GM13976 (cell line): ENCODE data around the gene SEL1L2.

Experiments
- DNase-seq: peaks from one replicate; pipeline ENCODE4 v3.0.0; 2012; ENCODE audit warnings: low spot score
- in situ Hi-C: fragments of 300-500 bp; cut with MboI; formaldehyde crosslinking; loops from one replicate; pipeline ENCODE4 v1.12.0; 2022; ENCODE audit warnings: low sequenced_read_pairs, mixed read lengths, inconsistent platforms; ENCODE audit not compliant: unreplicated experiment
- TF ChIP-seq, protein P1 (sequence below): IDR thresholded peaks from 2 replicates; pipeline ENCODE4 v1.5.1; 2012; ENCODE audit warnings: borderline replicate concordance, mild to moderate bottlenecking; ENCODE audit not compliant: insufficient read depth; ENCODE audit errors: extremely low read depth, missing control alignments, control extremely low read depth

Gene SEL1L2, protein sequence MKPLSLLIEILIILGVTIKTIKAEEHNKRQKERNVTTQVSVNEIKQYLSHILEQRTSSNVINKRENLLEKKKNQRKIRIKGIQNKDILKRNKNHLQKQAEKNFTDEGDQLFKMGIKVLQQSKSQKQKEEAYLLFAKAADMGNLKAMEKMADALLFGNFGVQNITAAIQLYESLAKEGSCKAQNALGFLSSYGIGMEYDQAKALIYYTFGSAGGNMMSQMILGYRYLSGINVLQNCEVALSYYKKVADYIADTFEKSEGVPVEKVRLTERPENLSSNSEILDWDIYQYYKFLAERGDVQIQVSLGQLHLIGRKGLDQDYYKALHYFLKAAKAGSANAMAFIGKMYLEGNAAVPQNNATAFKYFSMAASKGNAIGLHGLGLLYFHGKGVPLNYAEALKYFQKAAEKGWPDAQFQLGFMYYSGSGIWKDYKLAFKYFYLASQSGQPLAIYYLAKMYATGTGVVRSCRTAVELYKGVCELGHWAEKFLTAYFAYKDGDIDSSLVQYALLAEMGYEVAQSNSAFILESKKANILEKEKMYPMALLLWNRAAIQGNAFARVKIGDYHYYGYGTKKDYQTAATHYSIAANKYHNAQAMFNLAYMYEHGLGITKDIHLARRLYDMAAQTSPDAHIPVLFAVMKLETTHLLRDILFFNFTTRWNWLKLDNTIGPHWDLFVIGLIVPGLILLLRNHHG

DNA sequence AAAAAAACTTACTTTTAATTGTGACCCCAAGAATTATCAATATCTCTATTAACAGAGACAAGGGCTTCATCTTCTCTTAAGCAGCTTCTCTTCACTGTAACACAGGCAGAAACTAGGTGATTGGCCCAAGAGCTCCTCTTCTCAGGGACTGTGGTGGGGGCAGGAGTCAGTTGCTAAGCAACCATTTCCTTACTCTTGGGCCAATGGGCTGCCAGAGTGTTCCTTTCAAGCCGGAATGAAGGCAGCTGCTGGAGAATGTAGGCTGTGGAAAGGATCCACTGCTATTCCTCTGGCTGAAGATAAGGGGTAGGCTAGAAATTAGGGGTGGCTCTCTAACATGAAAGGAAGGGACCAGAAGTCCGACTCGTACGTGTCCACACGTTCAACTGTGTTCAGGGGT, at the start of gene SEL1L2:
Gene SEL1L2 (minus strand): TSS at position 150 of the 400 bp plus-strand sequence. CDS start 80 bp downstream, at position 70.
- TF ChIP-seq, protein P1, sequence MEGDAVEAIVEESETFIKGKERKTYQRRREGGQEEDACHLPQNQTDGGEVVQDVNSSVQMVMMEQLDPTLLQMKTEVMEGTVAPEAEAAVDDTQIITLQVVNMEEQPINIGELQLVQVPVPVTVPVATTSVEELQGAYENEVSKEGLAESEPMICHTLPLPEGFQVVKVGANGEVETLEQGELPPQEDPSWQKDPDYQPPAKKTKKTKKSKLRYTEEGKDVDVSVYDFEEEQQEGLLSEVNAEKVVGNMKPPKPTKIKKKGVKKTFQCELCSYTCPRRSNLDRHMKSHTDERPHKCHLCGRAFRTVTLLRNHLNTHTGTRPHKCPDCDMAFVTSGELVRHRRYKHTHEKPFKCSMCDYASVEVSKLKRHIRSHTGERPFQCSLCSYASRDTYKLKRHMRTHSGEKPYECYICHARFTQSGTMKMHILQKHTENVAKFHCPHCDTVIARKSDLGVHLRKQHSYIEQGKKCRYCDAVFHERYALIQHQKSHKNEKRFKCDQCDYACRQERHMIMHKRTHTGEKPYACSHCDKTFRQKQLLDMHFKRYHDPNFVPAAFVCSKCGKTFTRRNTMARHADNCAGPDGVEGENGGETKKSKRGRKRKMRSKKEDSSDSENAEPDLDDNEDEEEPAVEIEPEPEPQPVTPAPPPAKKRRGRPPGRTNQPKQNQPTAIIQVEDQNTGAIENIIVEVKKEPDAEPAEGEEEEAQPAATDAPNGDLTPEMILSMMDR: no peak
- no peak for DNase-seq
- in situ Hi-C loops: no loop called here

DNA sequence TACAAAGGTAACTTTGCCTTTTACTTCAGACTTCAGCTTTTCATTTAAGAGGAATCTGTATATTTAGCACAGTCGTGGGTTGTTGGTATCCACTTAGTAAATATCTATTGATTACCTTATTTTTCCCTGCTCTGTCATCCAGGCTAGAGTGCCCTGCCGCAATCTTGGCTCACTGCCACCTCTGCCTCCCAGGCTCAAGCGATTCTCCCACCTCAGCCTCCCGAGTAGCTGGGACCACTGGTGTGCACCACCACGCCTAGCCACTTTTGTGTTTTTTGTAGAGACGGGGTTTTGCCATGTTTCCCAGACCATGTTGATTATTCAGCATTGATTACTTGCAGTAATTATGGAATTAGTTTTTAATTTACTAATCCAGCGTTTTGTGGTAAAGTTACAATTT, 46.2 kb upstream of the SEL1L2 start:
- TF ChIP-seq, protein P1: no peak
- in situ Hi-C loops: no loop called here
- DNase-seq: no peak

- in situ Hi-C loops: no loop called here
Observed at GRCh38 chr20:14033310-14033709, 42.9 kb upstream of the SEL1L2 start.

GRCh38 chr20:14030991-14031390, 40.6 kb upstream of the SEL1L2 start:
- DNase-seq: no peak
- in situ Hi-C loops: no loop called here
- TF ChIP-seq, protein P1: no peak

More at GRCh38 chr20:14033310-14033709, 42.9 kb upstream of the SEL1L2 start:
- no peak for DNase-seq
- TF ChIP-seq, protein P1: no peak

- no peak for DNase-seq
- TF ChIP-seq, protein P1: no peak
- in situ Hi-C loops: no loop called here
Observed at GRCh38 chr20:14012671-14013070, 22.3 kb upstream of the SEL1L2 start.

DNA sequence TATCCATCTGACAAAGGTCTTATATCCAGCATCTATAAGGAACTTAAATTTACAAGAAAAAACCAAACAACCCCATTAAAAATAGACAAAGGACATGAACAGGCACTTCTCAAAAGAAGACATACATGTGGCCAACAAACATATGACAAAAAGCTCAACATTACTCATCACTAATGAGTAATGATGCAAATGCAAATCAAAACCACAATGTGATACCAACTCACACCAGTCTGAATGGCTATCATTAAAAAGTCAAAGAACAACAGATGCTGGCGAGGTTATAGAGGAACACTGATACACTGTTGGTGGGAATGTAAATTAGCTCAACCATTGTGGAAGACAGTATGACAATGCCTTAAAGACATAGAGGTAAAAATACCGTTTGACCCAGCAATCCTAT, 18.8 kb upstream of the SEL1L2 start:
- no peak for DNase-seq
- in situ Hi-C loops: no loop called here
- TF ChIP-seq, protein P1: no peak
